Adrenal gland (tissue), 12 donors: Measurements from ENCODE around the gene NXPH2. TPM values are rescaled to one million over a fixed set of nuclear protein-coding genes. Genes with fewer than 3 reads are reported as not detected.

Experiments
- DNase-seq, 7 donors: peaks; one replicate each; pipeline ENCODE4 v3.0.0-alpha.2; 2019 to 2020
- H3K27ac ChIP-seq, 5 donors: fragments of 200-600 bp; sonication (generic) in 4 of 5; 1 replicate in 3 of 5; 2 replicates in 2 of 5; pipeline versions ENCODE4 v1.5.1 to v1.8.0; 2016 to 2020; ENCODE audit warnings: mild to moderate bottlenecking in 1 of 5
- H3K27me3 ChIP-seq: fragments of 200-600 bp; 2 replicates; pipeline ENCODE4 v1.8.0; 2021
- H3K36me3 ChIP-seq, 2 donors: fragments of 200-600 bp; replicated peaks in 1 of 2; 1 replicate in 1 of 2; 2 replicates in 1 of 2; pipeline versions ENCODE4 v1.5.1 to v1.8.0; 2018 to 2022
- H3K4me1 ChIP-seq, 2 donors: fragments of 200-600 bp; replicated peaks in 1 of 2; 1 replicate in 1 of 2; 2 replicates in 1 of 2; pipeline versions ENCODE4 v1.5.1 to v1.8.0; 2018 to 2021
- H3K4me3 ChIP-seq, 4 donors: fragments of 200-600 bp; sonication (generic) in 3 of 4; one replicate each; pipeline ENCODE4 v1.5.1; 2016 to 2018
- H3K9me3 ChIP-seq, 3 donors: fragments of 200-600 bp; sonication (generic) in 1 of 3; replicated peaks in 1 of 3; 1 replicate in 2 of 3; 2 replicates in 1 of 3; pipeline versions ENCODE4 v1.5.1 to v1.8.0; 2016 to 2021
- POLR2A ChIP-seq, 2 donors: fragments of 450-650 bp; IDR thresholded peaks; one replicate each; pipeline ENCODE4 v1.6.1; 2017; ENCODE audit warnings: antibody characterized with exemption in 2 of 2, mild to moderate bottlenecking in 2 of 2, moderate library complexity in 1 of 2
- WGBS, 4 donors: extraction: QIAGEN DNeasy Blood & Tissue Kit in 2 of 4; methylation state at CpG; one replicate each; pipeline versions ENCODE4 v1.1.5 to v1.1.7; 2013 to 2017; 5-methylcytosine and 5-hydroxymethylcytosine counted together
- intact Hi-C, 2 donors: fragments of 100-400 bp; cut with DNase I; formaldehyde crosslinking; loops; one replicate each; pipeline versions ENCODE4 v1.14.1 to v1.15.0; 2022 to 2023
- polyA plus RNA-seq, 3 donors: library from polyadenylated mRNA; stranded (reverse); fragments of 200-250 nt in 2 of 3; fragments of 350-450 nt in 1 of 3; fragmentation: Illumina TruSeq in 1 of 3; extraction: RNeasy Lipid Tissue Mini Kit (QIAGEN cat#74804) in 1 of 3; gene quantifications; one replicate each; pipeline ENCODE4 v1.2.3, GENCODE V29; 2013 to 2014
- total RNA-seq, 9 donors: library from RNA; depleted of rRNA in 4 of 9; stranded (reverse); fragments of >200 nt in 4 of 9; fragments of 120-200 nt in 1 of 9; fragmentation: NEBNext Ultra II Directional in 1 of 9; extraction: Animal tissue kit (Norgen Biotek cat#: 25700) in 1 of 9; gene quantifications; one replicate each; pipeline versions ENCODE4 v1.1.0 to v1.2.4, GENCODE V29; 2013 to 2023
- TF ChIP-seq, protein P1 (sequence below), 6 experiments: fragments of 450-650 bp in 4 of 6; fragments of 200-600 bp in 2 of 6; sonication (generic) in 1 of 6; IDR thresholded peaks; 1 replicate in 5 of 6; 2 replicates in 1 of 6; pipeline versions ENCODE4 v1.5.1 to v1.8.0; 2016 to 2021; ENCODE audit warnings: antibody characterized with exemption in 6 of 6, mild to moderate bottlenecking in 2 of 6, moderate library complexity in 1 of 6
- donor health status: healthy with polysubstance abuse.
- donor health status: Bipolar disorder and iron deficiency.
- donor health status: DM: yes; HTN: yes; CAD: no.
- donor health status: DM: no; HTN: no; CAD: no.
- donor health status: DM: no; HTN: no; CAD: no.
- donor health status: DM: yes; HTN: yes; CAD: no.

NXPH2 gene
- total and polyA plus RNA-seq, 12 donors, result 0.11 TPM; not detected in 11

- no peak overlapping the region for H3K4me3 ChIP-seq
- H3K27me3 ChIP-seq, result peaks cover 54% of the 10 kb centered on the region
- H3K9me3 ChIP-seq, result no peaks in the 10 kb centered on the region
- peaks cover 0 to 6% of the 10 kb centered on the region in 2 donors for H3K4me1 ChIP-seq
- DNase-seq, result no peak
- 54 to 72% (median 65%) methylated on average over 4 of the region's 4 CpGs for WGBS, 4 donors
- H3K36me3 ChIP-seq, result no peaks in the 10 kb centered on the region
- no peak overlapping the region for H3K27ac ChIP-seq
- TF ChIP-seq, protein P1, sequence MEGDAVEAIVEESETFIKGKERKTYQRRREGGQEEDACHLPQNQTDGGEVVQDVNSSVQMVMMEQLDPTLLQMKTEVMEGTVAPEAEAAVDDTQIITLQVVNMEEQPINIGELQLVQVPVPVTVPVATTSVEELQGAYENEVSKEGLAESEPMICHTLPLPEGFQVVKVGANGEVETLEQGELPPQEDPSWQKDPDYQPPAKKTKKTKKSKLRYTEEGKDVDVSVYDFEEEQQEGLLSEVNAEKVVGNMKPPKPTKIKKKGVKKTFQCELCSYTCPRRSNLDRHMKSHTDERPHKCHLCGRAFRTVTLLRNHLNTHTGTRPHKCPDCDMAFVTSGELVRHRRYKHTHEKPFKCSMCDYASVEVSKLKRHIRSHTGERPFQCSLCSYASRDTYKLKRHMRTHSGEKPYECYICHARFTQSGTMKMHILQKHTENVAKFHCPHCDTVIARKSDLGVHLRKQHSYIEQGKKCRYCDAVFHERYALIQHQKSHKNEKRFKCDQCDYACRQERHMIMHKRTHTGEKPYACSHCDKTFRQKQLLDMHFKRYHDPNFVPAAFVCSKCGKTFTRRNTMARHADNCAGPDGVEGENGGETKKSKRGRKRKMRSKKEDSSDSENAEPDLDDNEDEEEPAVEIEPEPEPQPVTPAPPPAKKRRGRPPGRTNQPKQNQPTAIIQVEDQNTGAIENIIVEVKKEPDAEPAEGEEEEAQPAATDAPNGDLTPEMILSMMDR (IDR thresholded peaks at IDR 0.05), result no peak
- no peak for TF ChIP-seq POLR2A (IDR thresholded peaks at IDR 0.05)
- intact Hi-C loops, result no loop called here
Measured at GRCh38 chr2:138775736-138776135, 4.5 kb downstream of the NXPH2 start.

GRCh38 chr2:138771534-138771933, 8.7 kb downstream of the NXPH2 start:
- WGBS, 4 donors, result 59 to 74% (median 68%) methylated on average over 4 of the region's 4 CpGs
- Histone ChIP-seq H3K4me3 (no peak overlapping the region), H3K27ac (no peak overlapping the region), H3K36me3 (no peaks in the 10 kb centered on the region), H3K4me1 (no peaks in the 10 kb centered on the region), H3K27me3 (peaks cover 19% of the 10 kb centered on the region), H3K9me3 (no peaks in the 10 kb centered on the region)
- no peak for DNase-seq
- intact Hi-C loops, result no loop called here
- no peak for TF ChIP-seq POLR2A (IDR thresholded peaks at IDR 0.05)
- TF ChIP-seq, protein P1 (IDR thresholded peaks at IDR 0.05), result no peak

DNA sequence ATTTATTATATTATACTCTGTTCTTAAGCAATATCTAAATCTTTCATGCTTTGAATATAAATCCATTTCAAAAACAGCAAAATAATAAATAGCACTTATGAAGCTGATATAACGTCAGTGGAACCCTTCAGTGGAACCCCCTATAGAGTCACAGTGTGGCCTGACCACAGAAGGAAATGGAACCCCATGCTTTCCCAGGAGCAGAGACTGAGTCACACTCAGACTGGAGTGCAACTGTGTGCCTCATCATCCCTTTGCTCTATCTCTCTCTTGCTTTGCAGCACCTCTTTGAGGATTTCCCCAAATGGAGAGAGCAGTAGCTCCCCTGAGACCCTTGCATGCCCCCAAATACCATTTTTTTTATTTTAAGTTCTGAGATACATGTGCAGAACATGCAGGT, 13.1 kb downstream of the NXPH2 start:
- H3K4me3 ChIP-seq, result no peak overlapping the region
- no peak overlapping the region for H3K27ac ChIP-seq
- intact Hi-C loops, result no loop called here
- no peak for DNase-seq
- WGBS, 4 donors, result 25 to 67% (median 56%) methylated on average over 1 of the region's 1 CpG
- H3K27me3 ChIP-seq, result peaks cover 4% of the 10 kb centered on the region
- no peaks in the 10 kb centered on the region for H3K36me3 ChIP-seq
- TF ChIP-seq POLR2A (IDR thresholded peaks at IDR 0.05), result no peak
- TF ChIP-seq, protein P1 (IDR thresholded peaks at IDR 0.05), result no peak
- H3K4me1 ChIP-seq, result no peaks in the 10 kb centered on the region
- H3K9me3 ChIP-seq, result no peaks in the 10 kb centered on the region

DNA sequence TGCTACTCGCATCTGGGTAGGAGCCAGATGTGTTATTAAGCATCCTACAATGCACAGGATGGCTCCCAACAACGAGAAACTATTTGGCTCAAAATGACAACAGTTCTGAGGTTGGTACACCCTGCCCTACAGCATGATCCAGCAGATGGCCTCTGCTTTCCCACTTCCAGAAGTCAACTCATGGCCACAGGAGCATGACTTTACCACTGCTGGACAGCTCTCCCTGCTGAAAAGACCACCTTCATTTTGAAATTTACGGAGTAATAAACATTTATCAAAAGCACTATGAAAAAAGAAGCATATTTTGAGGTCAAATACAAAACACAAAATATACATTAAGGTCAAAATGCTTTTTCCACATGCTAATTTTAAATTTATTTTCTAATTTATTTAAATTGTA, 13.7 kb downstream of the NXPH2 start:
- no peaks in the 10 kb centered on the region for H3K4me1 ChIP-seq
- H3K27me3 ChIP-seq, result peaks cover 4% of the 10 kb centered on the region
- no peaks in the 10 kb centered on the region for H3K36me3 ChIP-seq
- TF ChIP-seq, protein P1 (IDR thresholded peaks at IDR 0.05), result no peak
- TF ChIP-seq POLR2A (IDR thresholded peaks at IDR 0.05), result no peak
- 65 to 81% (median 75%) methylated on average over 3 of the region's 3 CpGs for WGBS, 4 donors
- H3K27ac ChIP-seq, result no peak overlapping the region
- DNase-seq, result no peak
- H3K4me3 ChIP-seq, result no peak overlapping the region
- intact Hi-C loops, result no loop called here
- H3K9me3 ChIP-seq, result no peaks in the 10 kb centered on the region
